OCI-LY1 (cell line): ENCODE data around the gene RABL2B.

ENCODE experiments used
- EZH2 ChIP-seq: fragments of 200-600 bp; sonication (generic), shearing (Covaris generic); IDR thresholded peaks from 2 replicates; pipeline ENCODE4 v1.8.0; 2017; ENCODE audit warnings: borderline replicate concordance, mixed run types, mild to moderate bottlenecking, antibody characterized with exemption, low read length, moderate library complexity, mixed read lengths
- TF ChIP-seq, protein P1 (sequence below): fragments of 200-600 bp; sonication (generic), shearing (Covaris generic); IDR thresholded peaks from 2 replicates; pipeline ENCODE4 v1.5.1; 2017; ENCODE audit warnings: mild to moderate bottlenecking, antibody characterized with exemption, low read length, moderate library complexity, mixed read lengths

DNA sequence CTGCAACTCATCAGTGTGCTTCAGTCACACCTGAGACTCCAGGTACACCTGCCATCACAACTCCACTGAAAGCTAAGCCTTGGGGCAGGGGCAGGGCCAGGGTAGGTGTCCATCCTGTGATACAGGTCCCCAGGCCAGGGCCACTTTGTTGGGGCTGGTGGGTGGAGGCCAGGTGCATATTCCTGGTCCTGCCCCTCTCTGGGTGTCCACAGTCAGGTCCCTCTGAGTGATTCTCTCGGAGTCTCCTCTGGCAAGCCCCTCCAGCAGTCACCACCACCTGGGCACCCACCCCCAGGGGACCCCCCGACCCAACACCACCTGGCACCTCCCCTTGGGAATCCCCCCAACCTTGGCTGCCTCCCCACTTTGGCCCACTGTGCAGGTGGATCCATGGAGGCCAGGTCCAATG, 54.9 kb downstream of the RABL2B start:
- TF ChIP-seq, protein P1, sequence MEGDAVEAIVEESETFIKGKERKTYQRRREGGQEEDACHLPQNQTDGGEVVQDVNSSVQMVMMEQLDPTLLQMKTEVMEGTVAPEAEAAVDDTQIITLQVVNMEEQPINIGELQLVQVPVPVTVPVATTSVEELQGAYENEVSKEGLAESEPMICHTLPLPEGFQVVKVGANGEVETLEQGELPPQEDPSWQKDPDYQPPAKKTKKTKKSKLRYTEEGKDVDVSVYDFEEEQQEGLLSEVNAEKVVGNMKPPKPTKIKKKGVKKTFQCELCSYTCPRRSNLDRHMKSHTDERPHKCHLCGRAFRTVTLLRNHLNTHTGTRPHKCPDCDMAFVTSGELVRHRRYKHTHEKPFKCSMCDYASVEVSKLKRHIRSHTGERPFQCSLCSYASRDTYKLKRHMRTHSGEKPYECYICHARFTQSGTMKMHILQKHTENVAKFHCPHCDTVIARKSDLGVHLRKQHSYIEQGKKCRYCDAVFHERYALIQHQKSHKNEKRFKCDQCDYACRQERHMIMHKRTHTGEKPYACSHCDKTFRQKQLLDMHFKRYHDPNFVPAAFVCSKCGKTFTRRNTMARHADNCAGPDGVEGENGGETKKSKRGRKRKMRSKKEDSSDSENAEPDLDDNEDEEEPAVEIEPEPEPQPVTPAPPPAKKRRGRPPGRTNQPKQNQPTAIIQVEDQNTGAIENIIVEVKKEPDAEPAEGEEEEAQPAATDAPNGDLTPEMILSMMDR: no peak
- no peak for TF ChIP-seq EZH2
